Stimulated activated CD8-positive, alpha-beta memory T cell treated with anti-CD3 and anti-CD28 coated beads, Interleukin-4, amount 100 ng/mL, for 24 hours (primary cell): Measurements from ENCODE around the gene ARMC8.

ENCODE experiments used
- DNase-seq: peaks from one replicate; pipeline ENCODE4 v3.0.0-alpha.2; 2020; ENCODE audit warnings: low read depth

Gene ARMC8

DNA sequence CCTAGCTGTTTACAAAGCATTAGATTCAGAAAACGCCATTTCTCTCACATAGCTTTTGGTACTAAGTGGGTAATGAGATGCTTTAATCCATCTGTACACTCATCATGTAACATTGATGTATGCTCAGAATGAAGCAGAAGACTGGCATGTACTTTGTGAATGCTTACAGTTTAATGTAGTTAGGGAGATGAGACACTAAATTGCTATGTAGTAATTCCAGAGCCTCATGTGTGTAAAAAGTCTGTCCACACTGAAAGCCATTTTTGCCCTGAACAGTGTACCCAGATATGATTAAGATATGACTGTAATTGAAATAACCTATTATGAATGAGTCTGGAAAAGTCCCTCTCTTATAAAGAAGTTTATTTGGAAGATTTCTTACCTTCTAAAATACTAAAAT is 66.5 kb downstream of the ARMC8 start:
- no peak for DNase-seq

DNA sequence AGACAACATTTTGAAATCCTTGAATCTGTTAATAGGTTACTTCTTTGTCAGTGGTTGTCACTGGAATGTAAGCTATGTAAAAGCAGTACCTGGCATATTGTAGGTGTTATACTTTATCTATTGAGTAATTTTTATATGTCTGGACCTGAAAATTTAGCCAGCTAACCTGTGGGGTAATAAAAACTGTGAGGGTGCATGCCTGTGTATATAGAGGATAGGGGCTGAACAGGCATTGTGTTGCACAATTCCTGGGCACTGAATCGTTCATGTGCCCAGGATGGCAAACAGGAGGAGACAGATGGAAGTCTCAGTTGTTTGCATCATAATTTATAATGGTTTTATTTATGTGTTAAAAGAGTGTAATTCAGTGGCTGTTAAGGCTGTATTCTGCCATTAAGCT is 67.1 kb downstream of the ARMC8 start:
- no peak for DNase-seq

DNA sequence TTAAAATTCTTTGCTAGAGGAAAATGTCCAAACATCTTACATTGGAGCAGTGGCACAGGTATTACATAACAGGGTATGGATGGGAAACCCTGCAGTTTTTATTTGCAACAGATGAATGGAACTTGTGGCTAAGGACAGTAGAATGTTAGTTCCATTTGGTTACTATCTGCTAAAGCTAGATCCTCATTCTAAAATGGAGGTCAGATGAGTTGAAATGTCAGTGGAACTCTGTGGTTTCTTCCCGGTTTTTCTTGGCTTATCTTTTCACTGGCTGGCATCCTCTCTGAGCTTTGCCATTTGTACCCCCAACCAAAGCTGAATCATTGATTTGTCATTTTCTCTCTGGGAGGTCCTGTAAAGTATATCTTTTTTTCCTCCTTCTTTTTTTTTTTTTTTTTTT is 68.9 kb downstream of the ARMC8 start:
- no peak for DNase-seq

DNA sequence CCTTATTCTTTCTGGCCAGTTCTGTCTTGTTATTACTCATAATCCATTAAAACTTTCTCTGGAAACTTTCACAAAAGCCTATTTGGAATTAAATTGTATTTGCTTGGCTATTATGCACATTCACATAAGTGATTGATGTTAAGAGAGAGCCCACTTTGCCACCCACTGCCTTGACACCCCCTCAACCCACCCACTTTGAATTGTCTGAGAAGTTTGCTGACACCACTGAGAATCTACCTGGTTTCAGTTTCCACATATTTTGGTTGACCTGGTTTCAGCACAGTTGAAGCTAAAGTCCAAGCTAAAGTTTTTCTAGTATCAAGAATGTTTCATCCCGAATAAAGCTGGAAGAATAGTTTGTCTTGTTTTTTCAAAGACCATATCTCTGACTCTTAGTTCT is 70.9 kb downstream of the ARMC8 start:
- DNase-seq: no peak

DNA sequence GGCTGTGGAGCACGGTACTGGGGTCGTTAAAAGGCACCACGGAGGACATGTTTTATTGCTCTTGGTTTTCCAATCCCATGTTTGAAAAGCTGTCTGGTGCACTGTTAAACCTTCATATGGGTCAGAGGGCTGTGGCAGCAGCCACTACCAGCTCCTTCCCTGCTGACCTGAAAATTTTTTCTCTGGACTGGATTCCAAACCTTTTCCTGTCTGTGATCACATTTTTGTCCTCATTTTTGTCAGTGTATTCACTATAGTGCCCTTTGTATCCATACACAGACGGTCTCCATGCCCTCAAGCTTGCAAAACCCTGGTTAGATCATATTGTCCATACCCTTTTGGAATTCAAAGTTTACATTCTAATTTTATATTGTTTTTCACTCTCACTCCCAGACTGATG is 72.0 kb downstream of the ARMC8 start:
- no peak for DNase-seq

DNA sequence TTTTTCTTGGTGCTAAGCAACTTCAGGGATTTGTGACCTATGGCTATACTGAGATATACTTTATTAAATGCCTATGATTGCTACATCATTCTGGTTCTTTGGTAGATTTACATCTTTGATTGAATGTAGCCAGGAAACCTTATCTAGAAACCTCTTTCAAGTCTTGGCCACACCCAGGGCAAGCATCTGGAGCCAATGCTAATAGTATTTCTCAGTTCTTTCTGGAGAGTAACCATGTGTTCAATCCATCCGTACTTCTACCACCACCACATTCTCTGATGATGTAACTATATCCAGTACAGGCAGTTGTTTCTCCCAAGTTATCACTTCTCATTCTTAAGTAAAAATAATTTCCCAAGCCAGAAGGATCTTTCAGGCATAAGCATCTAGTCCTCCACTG is 73.5 kb downstream of the ARMC8 start:
- DNase-seq: no peak

DNA sequence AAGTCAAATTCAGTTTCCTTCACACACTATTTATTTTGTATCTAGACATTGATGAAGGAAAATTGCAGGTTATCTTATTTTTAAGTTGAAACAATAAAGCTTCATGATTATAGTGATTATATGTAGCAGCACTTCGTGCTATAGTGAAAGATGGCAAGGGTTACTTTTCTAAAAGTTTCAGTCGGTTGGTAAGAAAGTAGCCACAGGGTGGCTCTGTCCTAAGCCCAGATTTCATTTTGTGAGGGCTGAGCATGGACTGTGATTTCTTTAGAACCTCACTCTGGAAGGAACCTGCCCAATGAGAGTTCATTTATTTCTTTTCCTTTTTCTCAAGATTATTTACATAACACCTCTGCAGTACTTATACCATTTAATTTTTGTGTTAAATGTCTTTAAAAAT is 76.0 kb downstream of the ARMC8 start:
- DNase-seq: no peak

DNA sequence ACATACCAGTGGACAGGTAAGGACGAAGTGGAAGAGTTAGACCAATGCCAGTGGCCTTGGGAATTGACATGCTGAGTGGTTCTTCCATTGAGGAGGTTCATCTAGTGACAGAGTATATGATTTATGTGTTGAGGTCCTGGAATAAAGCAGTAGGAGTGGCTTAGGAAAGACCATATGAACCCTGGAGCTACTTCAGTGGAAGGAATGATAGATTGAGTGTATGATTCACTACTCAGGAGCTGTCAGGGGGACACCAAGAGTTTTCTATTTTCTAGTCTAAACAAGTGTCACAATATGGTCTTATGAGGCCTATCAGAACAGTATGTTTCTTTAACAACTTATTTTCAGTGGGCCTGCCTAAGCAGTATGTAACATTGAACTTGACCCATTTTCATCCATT is 78.6 kb downstream of the ARMC8 start:
- DNase-seq: no peak

DNA sequence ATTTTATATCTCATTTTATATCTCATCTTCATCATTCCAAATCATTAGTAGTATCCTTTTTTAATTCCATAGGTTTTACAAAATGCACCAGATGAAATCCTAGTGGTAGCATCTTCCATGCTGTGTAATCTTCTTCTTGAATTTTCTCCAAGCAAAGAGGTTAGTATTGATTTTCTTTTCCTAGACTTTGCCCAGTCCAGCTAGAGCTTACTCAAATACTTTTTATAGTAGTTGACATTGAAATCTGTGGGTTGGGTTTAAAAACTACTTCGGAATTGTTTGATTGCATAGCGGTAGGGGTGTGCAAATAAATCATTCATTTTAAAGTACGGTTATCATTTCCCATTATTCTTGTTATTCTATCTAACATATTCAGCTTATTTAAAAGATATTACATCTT is 80.0 kb downstream of the ARMC8 start:
- no peak for DNase-seq

DNA sequence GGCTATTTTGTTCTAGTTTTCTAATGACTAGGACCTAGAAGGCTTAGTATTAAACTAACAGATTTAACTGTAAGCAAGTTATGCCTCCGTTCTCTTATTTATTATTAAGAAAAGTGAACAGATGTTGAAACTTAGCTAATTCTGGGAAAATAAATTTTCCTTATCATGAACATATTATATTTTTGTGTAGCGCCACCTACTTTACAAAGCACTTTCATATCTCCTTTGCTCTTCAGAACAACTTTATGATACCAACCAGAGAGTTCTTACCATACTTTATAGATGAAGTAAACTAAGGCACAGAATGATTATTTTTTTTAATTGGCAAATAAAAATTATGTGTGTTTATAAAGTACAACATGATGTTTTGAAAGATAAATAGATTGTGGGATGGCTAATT is 83.1 kb downstream of the ARMC8 start:
- DNase-seq: no peak

DNA sequence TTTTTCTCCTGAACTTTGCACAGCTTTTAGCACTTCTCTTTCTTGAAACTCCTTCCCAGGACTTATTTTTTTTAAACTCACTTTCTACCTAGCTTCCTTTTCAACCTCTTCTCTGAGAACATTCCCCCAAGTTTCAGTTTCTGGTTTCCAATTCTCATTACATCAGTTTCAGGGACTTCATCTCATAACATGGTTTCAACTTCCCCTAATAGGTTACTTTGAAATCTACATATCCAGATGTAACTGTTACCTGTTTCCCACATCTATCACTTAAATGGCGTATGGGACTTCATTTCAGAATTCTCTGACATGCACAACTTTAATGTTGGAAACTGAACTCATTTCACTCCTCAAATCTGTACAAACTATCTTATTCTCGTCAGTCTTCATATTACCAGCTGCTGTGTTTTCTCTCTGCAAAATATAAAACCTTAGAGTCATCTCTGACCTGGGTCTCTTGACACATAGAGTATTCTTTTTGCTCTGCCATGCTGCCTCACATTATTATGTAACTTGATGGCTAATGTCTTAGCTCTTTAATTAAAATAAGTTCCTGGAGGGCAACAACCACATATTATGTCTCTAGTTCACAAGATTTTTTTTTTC is 84.2 kb downstream of the ARMC8 start:
- DNase-seq: no peak

DNA sequence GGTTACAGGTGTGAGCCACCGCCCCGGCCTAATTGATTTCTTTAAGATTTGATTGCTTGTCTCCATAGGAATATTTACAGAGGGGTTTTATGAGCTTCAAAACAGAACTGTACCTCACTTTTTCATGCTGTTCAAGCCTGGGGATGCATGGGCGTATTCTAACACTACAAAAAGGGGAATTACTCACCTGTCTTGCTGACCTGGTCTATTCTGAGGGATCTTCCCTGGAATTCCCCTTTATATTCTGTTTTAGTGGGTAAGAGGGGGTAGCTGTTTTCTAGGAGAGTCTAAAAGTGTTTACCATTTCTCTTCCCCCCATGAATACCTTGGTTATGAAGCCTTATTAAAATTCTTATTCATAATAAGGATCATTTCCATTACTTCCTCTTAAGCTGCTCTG is 94.5 kb downstream of the ARMC8 start:
- no peak for DNase-seq

DNA sequence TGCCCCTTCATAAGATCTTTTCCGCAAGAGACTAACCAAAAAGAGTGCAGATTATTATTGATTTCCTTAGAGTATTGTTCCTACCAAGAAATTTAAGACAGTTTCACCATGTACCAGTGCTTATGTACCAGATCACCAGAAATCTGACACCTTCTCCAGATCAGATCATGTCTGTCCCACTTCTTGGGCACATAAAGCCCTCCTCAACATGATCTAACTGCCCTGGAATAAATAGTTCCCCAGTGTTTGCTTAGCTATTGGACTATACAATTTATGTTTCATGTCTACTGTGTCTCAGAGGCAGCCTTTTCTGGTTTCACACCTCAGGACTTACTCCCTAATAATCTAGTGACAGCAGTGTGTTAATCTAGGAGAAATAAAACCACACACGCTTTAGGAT is 95.7 kb downstream of the ARMC8 start:
- no peak for DNase-seq

DNA sequence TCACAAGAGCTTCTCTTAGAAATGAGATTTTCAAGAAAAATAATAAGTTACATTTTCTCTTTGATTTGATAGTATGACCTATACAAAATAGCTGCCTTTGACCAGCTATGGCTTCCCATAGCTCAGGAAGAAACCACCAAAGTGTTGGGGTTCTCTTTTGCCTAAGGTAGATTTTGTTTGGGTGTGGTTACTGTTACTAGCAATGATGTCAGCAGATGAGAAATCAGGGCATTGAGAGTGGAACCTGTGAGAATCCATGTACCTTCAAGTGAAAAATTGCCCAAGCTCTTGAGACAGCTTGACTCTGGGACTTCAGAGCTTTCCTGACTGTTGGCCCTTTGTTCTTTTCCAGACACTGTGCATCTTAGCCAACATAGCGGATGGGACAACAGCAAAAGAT is 97.0 kb downstream of the ARMC8 start:
- no peak for DNase-seq

DNA sequence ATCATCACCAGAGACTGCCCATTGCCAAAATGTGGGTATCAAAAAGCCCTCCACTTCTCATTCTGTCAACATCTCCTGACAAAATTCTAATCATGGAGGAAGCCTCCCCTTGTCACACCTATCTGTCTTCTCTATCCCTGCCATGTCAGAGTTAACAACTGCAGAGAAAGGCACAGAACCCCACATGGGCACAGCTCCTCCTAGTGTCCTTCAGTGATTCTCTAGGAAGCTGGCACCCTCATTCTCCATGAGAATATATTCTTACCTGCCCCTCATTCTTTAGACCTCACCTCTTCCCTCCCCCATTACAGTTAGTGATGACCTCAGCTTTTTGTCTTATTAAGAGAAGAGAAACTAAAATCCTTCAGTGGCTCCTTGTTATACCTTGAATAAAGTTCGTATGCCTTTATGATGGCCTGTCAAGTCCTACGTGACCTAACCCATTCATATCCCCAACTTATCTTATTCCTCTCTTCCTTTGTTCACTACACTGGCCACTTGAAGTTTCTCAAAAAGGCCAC is 97.9 kb downstream of the ARMC8 start:
- DNase-seq: no peak

DNA sequence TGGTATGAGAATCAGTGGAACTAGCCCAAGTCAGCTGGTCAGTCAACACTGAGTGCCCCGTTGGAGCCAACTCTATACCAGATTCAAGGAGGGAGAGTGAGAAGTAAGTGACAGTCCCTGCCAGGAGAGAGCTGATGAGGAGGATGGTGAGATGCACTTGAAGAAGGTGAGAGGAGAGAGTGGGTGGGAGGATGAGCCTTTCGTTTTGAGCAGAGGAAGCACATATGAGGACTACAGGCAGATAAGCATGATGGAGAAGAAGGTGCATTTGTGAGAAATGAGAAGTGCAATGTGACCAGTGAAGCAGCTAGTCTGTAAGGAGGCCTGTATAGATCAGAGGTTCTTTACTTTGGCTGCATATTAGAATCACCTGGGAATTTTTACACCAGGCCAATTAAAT is 102.2 kb downstream of the ARMC8 start:
- no peak for DNase-seq

DNA sequence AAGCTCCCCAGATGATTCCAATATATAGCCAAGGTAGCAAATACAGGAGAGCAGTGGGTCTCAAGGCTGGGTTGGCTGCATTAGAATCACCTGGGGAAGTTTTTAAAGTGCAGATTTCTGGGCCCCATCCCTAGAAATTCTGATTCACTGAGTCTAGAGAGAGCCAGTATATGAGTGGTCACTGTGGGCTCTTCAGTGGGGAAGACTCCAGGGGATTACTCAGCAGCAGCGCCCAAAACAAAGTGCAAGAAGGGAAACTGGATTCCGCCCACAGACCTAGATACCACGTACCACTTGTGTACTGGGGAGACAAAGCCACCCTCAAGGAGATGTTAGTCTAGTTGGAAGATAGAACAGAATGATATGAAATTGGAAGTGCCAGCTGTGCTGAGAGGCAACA is 102.6 kb downstream of the ARMC8 start:
- DNase-seq: no peak

DNA sequence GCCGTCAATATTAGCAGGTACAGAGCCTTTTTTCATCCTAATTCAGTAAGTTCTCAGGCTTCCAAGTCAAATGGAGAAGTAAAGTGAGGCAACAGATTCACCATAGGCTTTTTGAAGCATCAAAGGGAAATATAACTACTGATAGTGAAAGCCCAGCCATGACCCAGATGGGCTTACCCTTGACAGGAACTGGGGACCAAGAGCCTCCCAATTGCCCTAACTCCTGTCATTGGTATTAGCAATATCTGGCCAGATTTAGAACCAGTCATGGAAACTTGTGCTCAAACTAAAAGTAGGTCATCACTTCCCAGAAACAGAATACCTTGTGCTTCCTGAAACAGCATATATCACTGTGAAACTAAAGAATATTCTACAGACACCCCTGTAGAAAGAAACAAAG is 109.5 kb downstream of the ARMC8 start:
- no peak for DNase-seq

DNA sequence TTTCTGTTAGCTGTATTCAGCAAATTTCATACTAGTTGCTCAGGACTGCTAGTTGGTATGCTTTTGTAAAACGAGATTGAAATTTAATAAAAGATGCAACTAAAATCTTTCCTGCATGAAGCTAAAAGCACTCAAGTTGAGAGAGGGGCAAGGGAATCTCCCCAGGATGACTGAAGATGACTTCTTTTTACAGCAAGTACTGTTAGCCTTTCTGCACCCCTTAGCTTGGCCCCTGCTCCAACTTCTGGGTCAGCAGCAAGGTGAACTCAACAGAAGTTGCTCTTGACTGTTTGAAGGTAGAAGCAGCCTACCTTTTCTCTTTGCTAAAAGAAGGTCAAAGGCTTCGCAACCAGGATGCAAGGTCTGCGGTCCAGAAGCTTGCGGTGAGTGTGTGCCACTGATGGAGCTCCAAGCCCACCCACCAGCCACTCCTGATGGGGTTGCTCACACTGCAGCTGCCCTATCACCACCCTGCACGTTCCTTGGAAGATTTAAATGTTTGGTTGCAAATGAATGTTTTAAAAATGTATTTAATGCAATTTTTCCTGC is 110.0 kb downstream of the ARMC8 start:
- no peak for DNase-seq

DNA sequence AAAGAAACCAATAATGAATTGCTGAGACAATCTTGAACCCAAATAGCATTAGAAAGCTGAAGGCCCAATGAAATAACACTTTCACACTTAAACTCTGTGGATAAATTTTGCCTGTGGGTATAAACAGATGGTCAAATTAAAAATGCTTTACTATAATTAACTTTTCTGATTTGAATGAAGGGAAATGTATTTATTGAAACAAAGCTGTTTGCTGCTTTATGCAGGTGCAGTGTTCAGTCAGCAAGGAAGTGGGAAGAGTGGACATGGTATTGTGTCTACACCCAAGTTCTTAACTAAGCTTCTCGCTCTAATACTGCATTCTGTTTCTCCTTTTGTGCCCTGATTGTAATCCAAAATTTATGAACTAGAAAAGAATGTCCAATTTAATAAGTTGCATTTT is 110.8 kb downstream of the ARMC8 start:
- no peak for DNase-seq

DNA sequence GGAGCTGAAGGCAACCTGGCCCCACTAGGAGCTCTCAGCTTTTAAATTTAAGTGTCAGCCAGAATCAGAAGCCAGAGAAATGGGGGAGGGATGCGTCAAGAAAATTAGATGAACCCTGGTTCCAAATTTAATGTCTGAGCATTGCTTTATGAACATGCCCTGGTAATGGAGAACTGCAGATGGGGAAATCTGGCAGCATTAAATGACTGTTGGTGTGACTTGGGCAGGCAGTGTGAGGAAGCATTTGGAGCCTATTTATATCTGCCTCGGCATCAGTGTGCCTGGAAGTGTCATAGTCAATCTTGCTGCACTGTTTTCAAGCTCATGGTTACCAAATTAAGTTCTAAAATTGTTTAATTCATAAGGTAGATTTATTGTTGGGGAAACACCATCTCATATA is 113.5 kb downstream of the ARMC8 start:
- no peak for DNase-seq

DNA sequence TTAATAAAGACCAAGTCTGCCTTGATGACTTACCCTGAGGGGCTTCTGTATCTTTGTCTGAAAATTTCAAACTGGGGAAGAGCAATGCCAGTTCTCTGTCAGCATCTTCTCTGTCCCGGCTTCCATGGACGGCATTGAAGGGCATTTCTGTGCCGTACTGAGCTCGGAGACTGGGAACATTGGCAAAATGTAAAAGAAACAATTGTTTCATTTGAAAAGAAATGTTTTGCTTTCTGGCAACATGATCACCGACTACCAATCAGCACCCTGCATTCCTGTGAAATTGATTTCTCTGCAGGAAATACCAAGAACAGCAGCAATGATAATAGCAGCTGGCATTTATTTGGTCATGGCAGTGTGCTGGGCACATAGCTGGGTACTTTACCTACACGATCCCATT is 116.4 kb downstream of the ARMC8 start:
- DNase-seq: no peak

DNA sequence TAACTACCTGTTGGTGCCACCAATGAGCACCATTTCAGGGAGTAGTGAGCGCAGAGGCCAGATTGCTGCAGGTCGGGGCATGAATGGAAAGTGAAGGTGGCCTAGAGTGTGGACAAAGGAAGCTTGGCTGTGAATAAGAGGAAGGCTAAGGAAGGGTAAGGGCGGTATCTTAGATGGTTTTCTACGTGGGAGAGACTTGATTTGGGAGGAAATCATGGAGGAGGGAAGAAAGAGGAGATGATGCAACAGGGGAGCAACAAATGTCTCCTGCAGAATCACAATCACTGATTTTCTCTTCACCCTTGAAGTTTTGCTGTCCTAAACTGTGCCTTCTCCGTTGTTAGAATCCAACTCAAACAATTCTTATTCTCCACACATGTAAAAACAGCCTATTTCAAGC is 120.8 kb downstream of the ARMC8 start:
- DNase-seq: no peak

DNA sequence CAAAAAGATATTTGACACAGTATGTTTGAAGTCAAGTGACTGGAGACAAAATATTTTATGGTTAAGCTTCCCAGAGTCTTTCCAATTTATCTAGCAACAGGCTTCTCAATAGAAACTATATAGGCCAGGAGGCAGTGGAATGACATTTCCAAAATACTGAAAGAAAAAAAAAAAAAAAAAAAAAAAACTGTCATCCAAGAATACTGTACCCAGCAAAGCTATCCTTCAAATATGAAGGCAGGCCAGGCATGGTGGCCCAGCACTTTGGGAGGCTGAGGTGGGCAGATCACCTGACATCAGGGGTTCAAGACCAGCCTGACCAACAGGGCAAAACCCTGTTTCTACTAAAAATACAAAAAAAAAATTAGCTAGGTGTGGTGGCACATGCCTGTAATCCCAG is 121.7 kb downstream of the ARMC8 start:
- DNase-seq: no peak

DNA sequence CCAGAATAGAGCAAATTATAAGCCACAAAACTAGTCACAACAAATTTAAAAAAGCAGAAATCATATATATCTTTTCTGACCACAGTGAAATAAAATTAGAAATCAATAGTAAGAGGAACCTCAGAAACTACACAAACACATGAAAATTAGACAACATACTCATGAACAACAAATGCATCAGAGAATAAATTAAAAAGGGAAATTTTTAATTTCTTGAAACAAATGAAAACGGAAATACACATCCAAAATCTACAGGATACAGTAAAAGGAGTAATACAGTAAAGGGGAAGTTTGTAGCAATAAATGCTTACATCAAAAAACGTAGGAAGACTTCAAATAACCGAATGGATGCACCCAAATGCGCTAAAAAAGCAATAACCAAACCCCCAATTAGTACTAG is 123.4 kb downstream of the ARMC8 start:
- no peak for DNase-seq
